NK-92 treated with Interleukin-12 subunit alpha and Interleukin-12 subunit beta, amount 100 ng/mL, for 24 hours (cell line): ENCODE measurements around the gene RAP2A.

Source experiments
- DNase-seq: peaks from one replicate; lab custom pipeline; 2025; lab: John Stamatoyannopoulos, UW

The RAP2A gene

GRCh38 chr13:97422118-97423054 lies 11.6 kb upstream of the RAP2A start:
- no peak for DNase-seq

GRCh38 chr13:97423300-97424045 lies 10.5 kb upstream of the RAP2A start:
- DNase-seq = no peak

DNA sequence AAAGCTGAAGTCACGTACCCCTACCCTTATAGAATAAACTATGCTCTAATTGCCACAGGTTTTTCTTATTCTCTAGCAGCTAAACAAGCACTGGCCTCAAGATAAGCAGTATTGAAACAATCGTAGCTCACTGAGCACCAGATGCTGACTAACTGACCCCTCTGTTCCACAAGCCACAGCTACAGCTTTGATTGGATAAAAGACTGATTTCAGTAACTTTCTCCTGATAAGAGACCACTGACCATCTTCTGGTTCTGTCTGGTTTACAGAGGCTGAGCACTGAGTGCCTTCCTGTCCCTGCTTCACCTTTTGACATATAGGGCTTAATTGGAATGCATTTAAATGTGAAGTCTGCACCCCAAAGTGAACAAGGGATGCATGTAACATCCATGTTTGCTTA lies 8.4 kb upstream of the RAP2A start:
- DNase-seq = no peak

GRCh38 chr13:97426695-97427094 lies 7.3 kb upstream of the RAP2A start:
- DNase-seq = no peak

- DNase-seq = no peak
Measured at GRCh38 chr13:97429681-97430081, 4.3 kb upstream of the RAP2A start.

DNA sequence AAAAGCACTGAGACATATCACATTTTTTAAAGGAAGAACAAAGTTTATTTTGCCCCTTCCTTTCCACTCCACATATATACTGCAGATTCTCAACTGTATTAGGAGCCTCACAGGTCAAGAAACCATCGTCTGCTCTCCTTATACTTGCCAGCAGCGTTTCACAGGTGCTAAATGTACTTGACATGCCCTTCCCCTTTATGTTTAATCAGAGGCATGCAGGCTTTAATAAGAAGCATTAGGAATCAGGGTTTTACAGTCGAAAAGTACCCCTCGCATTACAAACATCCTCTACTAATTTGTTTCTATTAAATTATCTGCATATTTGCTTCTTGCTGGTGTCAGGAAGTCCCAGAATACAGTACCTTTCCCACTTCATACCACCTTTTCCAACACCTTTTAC lies 3.7 kb upstream of the RAP2A start:
- no peak for DNase-seq

- no peak for DNase-seq
Measured at GRCh38 chr13:97431171-97431764, 2.7 kb upstream of the RAP2A start.

GRCh38 chr13:97432232-97432916 lies 1.6 kb upstream of the RAP2A start:
- DNase-seq = no peak

GRCh38 chr13:97432917-97433726 lies 847 bp upstream of the RAP2A start:
- DNase-seq = peak; percentile 100

DNA sequence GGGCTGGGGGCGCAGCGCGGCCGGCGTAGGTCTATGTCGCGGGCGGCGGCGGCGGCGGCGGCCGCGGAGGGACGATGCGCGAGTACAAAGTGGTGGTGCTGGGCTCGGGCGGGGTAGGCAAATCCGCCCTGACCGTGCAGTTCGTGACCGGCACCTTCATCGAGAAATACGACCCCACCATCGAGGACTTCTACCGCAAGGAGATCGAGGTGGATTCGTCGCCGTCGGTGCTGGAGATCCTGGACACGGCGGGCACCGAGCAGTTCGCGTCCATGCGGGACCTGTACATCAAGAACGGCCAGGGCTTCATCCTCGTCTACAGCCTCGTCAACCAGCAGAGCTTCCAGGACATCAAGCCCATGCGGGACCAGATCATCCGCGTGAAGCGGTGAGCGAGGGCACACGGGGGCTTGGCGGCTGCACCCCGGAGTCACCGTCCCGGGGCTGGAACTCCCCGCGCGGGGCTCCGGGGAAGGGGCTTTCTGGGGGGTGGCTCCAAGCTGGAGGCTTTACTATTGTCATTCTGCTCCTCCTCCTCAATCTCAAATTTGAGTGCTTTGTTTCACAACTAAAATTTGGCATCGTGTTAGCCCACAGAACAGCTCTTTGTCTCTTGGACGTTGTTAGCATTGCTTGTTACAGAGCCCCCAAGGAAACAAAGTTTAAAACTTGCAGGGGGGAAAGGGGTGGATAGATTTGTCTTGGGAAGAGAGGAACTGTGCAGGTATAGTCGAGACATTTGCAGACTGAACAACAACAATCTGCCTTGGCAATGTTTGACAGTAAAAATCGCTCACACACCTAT lies 630 bp downstream of the RAP2A start:
- DNase-seq = peak; percentile 54

- no peak for DNase-seq
Measured at GRCh38 chr13:97435323-97435722, 1.4 kb downstream of the RAP2A start.

DNA sequence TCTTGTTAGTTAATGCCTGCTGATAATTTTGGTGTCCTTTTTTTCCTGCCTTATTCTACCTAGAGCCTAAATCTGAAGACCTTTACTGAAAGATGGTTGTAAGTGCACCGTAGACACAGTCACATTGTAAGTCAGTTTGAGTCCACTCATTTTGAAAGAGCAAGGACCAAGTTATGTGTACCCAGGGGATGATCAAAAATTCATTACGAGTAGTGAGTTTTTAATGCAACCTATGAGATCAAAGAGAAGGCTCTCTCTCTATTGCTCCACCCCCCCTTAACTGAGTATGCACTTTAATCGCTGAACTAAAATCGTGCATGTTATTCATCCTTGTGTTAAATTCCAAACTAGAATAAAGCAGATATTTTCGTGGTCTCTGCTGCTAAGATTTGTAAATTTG lies 1.8 kb downstream of the RAP2A start:
- no peak for DNase-seq

- no peak for DNase-seq
Measured at GRCh38 chr13:97436845-97437244, 2.9 kb downstream of the RAP2A start.

- no peak for DNase-seq
Measured at GRCh38 chr13:97437729-97438128, 3.8 kb downstream of the RAP2A start.

- DNase-seq = no peak
Measured at GRCh38 chr13:97438856-97439595, 5.1 kb downstream of the RAP2A start.

DNA sequence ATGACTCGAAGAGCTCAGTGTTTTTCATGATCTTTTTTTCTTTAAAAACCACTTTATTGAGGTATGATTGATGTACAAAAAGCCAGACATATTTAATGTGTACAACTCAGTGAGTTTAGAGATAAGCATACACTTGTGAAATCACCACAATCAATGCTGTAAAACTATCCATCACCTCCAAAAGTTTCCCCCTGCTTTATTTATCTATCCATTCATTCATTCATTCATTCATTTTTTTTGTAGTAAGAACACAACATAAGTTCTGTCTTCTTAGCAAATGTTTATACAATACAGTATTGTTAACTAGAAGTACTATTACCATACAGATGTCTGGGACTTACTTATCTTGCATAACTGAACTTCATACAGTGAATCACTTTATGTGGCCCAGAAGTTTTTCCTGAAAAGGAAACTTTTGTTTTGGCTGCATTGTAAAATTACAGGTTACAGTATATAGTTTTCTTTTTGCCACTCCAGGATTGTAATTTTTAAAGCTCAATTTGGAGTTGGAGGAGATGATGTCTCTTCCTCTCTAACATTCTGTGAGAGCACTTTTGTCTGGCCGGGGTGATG lies 6.7 kb downstream of the RAP2A start:
- no peak for DNase-seq

DNA sequence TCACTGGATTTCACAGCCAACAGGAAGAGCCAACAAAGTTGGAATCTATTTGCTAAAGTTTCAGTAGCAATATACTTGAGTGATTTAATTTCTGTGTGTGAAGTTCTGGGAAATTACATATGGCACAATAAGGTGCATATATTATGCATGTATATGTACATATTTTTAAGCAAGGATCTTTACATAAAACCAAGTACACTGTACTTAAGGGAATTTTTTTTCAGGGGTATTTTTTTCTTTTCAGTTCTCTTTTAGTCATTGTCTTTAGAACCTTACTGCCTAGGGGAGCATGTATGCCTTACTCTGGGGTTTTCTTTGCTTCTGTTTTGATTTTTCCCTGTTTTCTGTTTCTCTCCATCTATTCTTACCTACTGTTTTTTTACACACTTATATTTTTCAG lies 7.4 kb downstream of the RAP2A start:
- DNase-seq = no peak

DNA sequence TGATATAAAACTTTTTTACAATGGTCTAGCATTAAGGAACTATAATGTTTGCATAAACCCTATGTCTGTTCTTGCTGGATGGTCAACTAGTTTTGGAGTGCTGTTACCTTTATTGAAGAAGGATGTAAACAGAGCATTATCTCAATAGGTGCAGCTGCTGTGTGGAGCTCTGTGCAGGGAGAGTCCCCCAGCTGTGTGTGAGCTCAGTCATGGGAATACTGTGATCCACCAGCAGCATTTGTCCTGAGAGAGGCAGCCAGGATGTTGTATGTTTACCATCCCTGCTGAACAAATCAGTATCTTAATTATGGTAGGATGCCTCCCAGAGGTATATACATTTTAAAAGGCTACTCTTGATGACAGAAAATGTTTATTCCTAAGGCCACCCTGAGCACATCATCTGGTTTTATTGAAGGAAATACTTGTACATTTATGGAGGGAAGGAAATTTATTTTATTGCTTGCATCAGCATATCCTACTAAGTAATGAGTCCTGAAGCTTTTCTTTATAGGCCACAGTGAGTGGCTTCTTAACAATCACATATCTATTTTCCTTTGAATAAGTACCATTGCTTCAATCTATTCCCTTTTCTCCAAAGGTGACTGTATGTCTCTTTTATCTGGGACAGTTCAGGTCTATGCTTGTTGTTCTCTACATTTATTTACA lies 11.7 kb downstream of the RAP2A start:
- no peak for DNase-seq

DNA sequence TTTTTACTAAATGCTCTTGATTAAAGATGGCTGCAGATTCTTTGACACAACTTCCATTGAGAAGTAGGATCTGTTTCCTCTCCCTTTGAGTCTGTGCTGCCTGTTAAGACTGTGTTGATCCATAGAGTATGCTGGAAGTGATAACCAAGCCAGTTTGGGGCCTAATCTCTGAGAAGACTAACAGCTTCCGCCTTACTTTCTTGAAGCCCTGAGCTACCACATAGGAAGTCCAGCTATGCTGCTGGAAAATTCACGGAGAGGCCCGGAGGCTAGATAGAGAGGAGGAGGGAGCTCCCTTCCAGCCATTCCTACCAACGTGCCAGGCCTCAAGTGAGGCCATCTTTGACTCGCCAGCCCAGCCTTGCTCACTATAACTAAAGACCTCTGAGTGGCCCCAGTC lies 12.5 kb downstream of the RAP2A start:
- DNase-seq = no peak
